GM12878 (cell line): ENCODE measurements around the gene LASP1. TPM values are rescaled to one million over a fixed set of nuclear protein-coding genes. Genes with fewer than 3 reads are reported as not detected.
A peak's percentile ranks its signal among the peaks of the same experiment; 100 is the strongest.

Experiments
- BCL11A ChIP-seq: IDR thresholded peaks from 2 replicates; pipeline ENCODE4 v1.6.1; 2011; ENCODE audit warnings: low read depth, low read length
- EP300 ChIP-seq, 2 experiments: fragments of 150-350 bp in 1 of 2; IDR thresholded peaks; 2 replicates each; pipeline ENCODE4 v1.6.1; 2011 to 2012; ENCODE audit warnings: low read depth in 2 of 2, low read length in 2 of 2, borderline replicate concordance in 1 of 2, improper control_type of control experiment in 1 of 2, inconsistent platforms in 1 of 2; ENCODE audit not compliant: control insufficient read depth in 1 of 2
- EZH2 ChIP-seq: IDR thresholded peaks from 2 replicates; pipeline ENCODE4 v1.6.1; 2012; ENCODE audit warnings: low read depth, mild to moderate bottlenecking, control low read depth, inconsistent platforms, low read length, borderline replicate concordance; ENCODE audit not compliant: control insufficient read depth
- IKZF2 ChIP-seq, 2 experiments: fragments of 450-650 bp; IDR thresholded peaks; 2 replicates each; pipeline ENCODE4 v1.6.1; 2017; ENCODE audit warnings: mild to moderate bottlenecking in 2 of 2, moderate library complexity in 2 of 2
- KAT2A ChIP-seq: conservative IDR thresholded peaks from 2 replicates; pipeline ENCODE4 v1.6.1; 2011; ENCODE audit warnings: low read depth, low read length; ENCODE audit not compliant: control insufficient read depth
- LARP7 ChIP-seq: fragments of 450-650 bp; IDR thresholded peaks from 2 replicates; pipeline ENCODE4 v1.6.1; 2017; ENCODE audit warnings: mild to moderate bottlenecking
- MLLT1 ChIP-seq: fragments of 450-650 bp; IDR thresholded peaks from 2 replicates; pipeline ENCODE4 v1.6.1; 2016; ENCODE audit warnings: mild to moderate bottlenecking
- MXI1 ChIP-seq: fragments of 150-350 bp; IDR thresholded peaks from 2 replicates; pipeline ENCODE4 v1.6.1; 2011; ENCODE audit warnings: low read depth, mild to moderate bottlenecking, inconsistent platforms, low read length, improper control_type of control experiment
- NFIC ChIP-seq: IDR thresholded peaks from 2 replicates; pipeline ENCODE4 v1.6.1; 2012; ENCODE audit warnings: low read depth, mild to moderate bottlenecking, inconsistent platforms, low read length, moderate library complexity
- NKRF ChIP-seq: fragments of 450-650 bp; conservative IDR thresholded peaks from 2 replicates; pipeline ENCODE4 v1.6.1; 2017; ENCODE audit warnings: mild to moderate bottlenecking, moderate library complexity
- NRF1 ChIP-seq: conservative IDR thresholded peaks from 2 replicates; pipeline ENCODE4 v1.6.1; 2011; ENCODE audit warnings: mild to moderate bottlenecking, low read depth, low read length, improper control_type of control experiment
- PAX5 ChIP-seq: IDR thresholded peaks from 2 replicates; pipeline ENCODE4 v1.6.1; 2011; ENCODE audit warnings: low read depth, low read length, borderline replicate concordance
- PBX3 ChIP-seq: IDR thresholded peaks from 2 replicates; pipeline ENCODE4 v1.6.1; 2011; ENCODE audit warnings: mild to moderate bottlenecking, low read depth, low read length, moderate library complexity; ENCODE audit not compliant: insufficient replicate concordance
- RCOR1 ChIP-seq: conservative IDR thresholded peaks from 2 replicates; pipeline ENCODE4 v1.6.1; 2012; ENCODE audit warnings: low read depth, low read length, improper control_type of control experiment
- SIX5 ChIP-seq: IDR thresholded peaks from 2 replicates; pipeline ENCODE4 v1.6.1; 2011; ENCODE audit warnings: mild to moderate bottlenecking, low read depth, low read length, moderate library complexity; ENCODE audit not compliant: severe bottlenecking
- SMAD1 ChIP-seq: fragments of 450-650 bp; IDR thresholded peaks from 2 replicates; pipeline ENCODE4 v1.6.1; 2018; ENCODE audit warnings: mild to moderate bottlenecking, low read depth; ENCODE audit not compliant: partially characterized antibody
- ZNF217 ChIP-seq: fragments of 450-650 bp; IDR thresholded peaks from 2 replicates; pipeline ENCODE4 v1.6.1; 2017; ENCODE audit warnings: antibody characterized with exemption, mild to moderate bottlenecking
- ZNF24 ChIP-seq: fragments of 450-650 bp; IDR thresholded peaks from 2 replicates; pipeline ENCODE4 v1.6.1; 2017; ENCODE audit warnings: antibody characterized with exemption, mild to moderate bottlenecking
- ZSCAN29 ChIP-seq: fragments of 450-650 bp; IDR thresholded peaks from 2 replicates; pipeline ENCODE4 v1.6.1; 2017; ENCODE audit warnings: mild to moderate bottlenecking, moderate library complexity
- polyA plus RNA-seq, 11 experiments: library from polyadenylated mRNA; depleted of rRNA in 4 of 11; unstranded in 6 of 11; stranded (reverse) in 5 of 11; fragments of >200 nt; fragmentation: Nextera tagmentation in 4 of 11; fragmentation: Illumina TruSeq in 1 of 11; extraction: Ambion mirVana in 4 of 11; extraction: Trizol in 1 of 11; gene quantifications; 1 replicate in 1 of 11; 2 replicates in 10 of 11; pipeline versions ENCODE4 v1.2.1 to v1.2.3, GENCODE V29; 2011 to 2016; ENCODE audit warnings: inconsistent platforms in 2 of 11, missing spikeins in 2 of 11, low read depth in 1 of 11
- total RNA-seq, 4 experiments: library from RNA; depleted of rRNA in 3 of 4; stranded (reverse); fragments of >200 nt in 3 of 4; fragmentation: Illumina TruSeq in 1 of 4; extraction: Trizol in 1 of 4; gene quantifications; 2 replicates each; pipeline versions ENCODE4 v1.2.1 to v1.2.3, GENCODE V29; 2013 to 2021
- TF ChIP-seq, protein P1 (sequence below), 3 experiments: IDR thresholded peaks in 2 of 3; conservative IDR thresholded peaks in 1 of 3; 2 replicates each; pipeline ENCODE4 v1.5.1; 2011; ENCODE audit warnings: low read depth in 3 of 3, low read length in 3 of 3, mild to moderate bottlenecking in 3 of 3, control low read depth in 2 of 3, moderate library complexity in 2 of 3, inconsistent platforms in 1 of 3, mixed read lengths in 1 of 3; ENCODE audit not compliant: control insufficient read depth in 2 of 3, insufficient read depth in 1 of 3; ENCODE audit errors: extremely low read depth in 1 of 3

The LASP1 gene
- total and polyA plus RNA-seq, 10 of the 15 experiments (the other 5 are each of a cell fraction or from before 2014, with no cell fraction given), result 21.0 to 114 (median 59.3) TPM

GRCh38 chr17:38868817-38869525 is 887 bp upstream of the LASP1 start (continued):
- TF ChIP-seq NRF1, result no peak
- TF ChIP-seq IKZF2 (IDR thresholded peaks at IDR 0.05), result peak; percentile 72
- peak; percentile 83 for TF ChIP-seq NFIC
- TF ChIP-seq MXI1, result peak; percentile 14; the same call in 1 of the 2 replicates
- no peak for TF ChIP-seq SIX5
- TF ChIP-seq EP300 (IDR thresholded peaks at IDR 0.05; ENCODE audit: borderline replicate concordance in 1 of 2, control insufficient read depth in 1 of 2, low read depth in 2 of 2, low read length in 2 of 2), result peak in 1 of 2 experiments; percentile 46; a peak in 1 of 4 replicates
- 0 out of 2 replicates have a peak, but pooled peaks have one; percentile 14 for TF ChIP-seq BCL11A
- TF ChIP-seq PAX5, result no peak; the same call in 1 of the 2 replicates
- no peak for TF ChIP-seq KAT2A
- TF ChIP-seq, protein P1, sequence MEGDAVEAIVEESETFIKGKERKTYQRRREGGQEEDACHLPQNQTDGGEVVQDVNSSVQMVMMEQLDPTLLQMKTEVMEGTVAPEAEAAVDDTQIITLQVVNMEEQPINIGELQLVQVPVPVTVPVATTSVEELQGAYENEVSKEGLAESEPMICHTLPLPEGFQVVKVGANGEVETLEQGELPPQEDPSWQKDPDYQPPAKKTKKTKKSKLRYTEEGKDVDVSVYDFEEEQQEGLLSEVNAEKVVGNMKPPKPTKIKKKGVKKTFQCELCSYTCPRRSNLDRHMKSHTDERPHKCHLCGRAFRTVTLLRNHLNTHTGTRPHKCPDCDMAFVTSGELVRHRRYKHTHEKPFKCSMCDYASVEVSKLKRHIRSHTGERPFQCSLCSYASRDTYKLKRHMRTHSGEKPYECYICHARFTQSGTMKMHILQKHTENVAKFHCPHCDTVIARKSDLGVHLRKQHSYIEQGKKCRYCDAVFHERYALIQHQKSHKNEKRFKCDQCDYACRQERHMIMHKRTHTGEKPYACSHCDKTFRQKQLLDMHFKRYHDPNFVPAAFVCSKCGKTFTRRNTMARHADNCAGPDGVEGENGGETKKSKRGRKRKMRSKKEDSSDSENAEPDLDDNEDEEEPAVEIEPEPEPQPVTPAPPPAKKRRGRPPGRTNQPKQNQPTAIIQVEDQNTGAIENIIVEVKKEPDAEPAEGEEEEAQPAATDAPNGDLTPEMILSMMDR (IDR thresholded peaks at IDR 0.05 in 2 of 3, conservative IDR thresholded peaks at IDR 0.05 in 1 of 3; ENCODE audit: control insufficient read depth in 2 of 3, extremely low read depth in 1 of 3, insufficient read depth in 1 of 3, low read depth in 3 of 3, low read length in 3 of 3), result peak; percentile 43 to 49 (median 46)
- no peak; the same call in 1 of the 2 replicates for TF ChIP-seq LARP7
- peak; percentile 80 for TF ChIP-seq ZSCAN29
- peak; percentile 99 for TF ChIP-seq ZNF24
- peak; percentile 67 for TF ChIP-seq PBX3
- no peak for TF ChIP-seq EZH2
- no peak for TF ChIP-seq SMAD1
- TF ChIP-seq MLLT1, result peak; percentile 89
- TF ChIP-seq ZNF217, result no peak
- peak; percentile 82; the same call in 1 of the 2 replicates for TF ChIP-seq RCOR1
- 0 out of 2 replicates have a peak, but pooled peaks have one; percentile 63 for TF ChIP-seq NKRF
